ENCODE results near the gene SRGAP1. TPM values are rescaled to one million over a fixed set of nuclear protein-coding genes. Genes with fewer than 3 reads are reported as not detected.

Gene SRGAP1
- total and polyA plus RNA-seq, 9 of the 15 experiments (the other 6 are each of a cell fraction or from before 2014, with no cell fraction given) = 0.01 to 0.13 (median 0.04) TPM; not detected in 3

DNA sequence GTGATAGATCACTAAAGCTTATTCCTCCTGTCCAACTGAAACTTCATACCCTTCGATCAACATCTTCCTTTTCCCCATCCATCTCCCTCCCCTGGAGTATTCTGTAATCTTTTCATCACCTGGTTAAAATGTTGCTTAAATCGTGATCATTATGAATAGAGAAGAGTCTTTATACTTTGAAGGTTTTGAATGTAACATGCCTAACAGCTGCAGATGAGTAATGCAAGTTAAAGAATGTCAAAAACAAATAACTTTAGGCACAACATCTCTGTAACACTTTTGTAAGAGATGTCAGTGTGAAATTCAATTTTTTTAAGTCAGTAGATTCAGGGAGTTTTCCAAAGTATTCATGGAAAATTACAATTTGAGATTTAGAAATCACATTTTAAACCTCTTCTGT is 39.8 kb upstream of the SRGAP1 start (continued):
- TF ChIP-seq KDM5B (IDR thresholded peaks at IDR 0.05; ENCODE audit: insufficient replicate concordance, low read depth, low read length) (no peak), MTF1 (CRISPR knock-in tag; IDR thresholded peaks at IDR 0.05; ENCODE audit: borderline replicate concordance) (no peak), CCNT2 (IDR thresholded peaks at IDR 0.05; ENCODE audit: borderline replicate concordance, extremely low read depth, insufficient read length, low read depth, low read length) (no peak), ERF (CRISPR knock-in tag; IDR thresholded peaks at IDR 0.05) (no peak), NR2C2 (CRISPR knock-in tag; IDR thresholded peaks at IDR 0.05) (no peak), NR2C2 (tag; IDR thresholded peaks at IDR 0.05) (no peak), ELF4 (CRISPR knock-in tag; IDR thresholded peaks at IDR 0.05) (no peak), SETDB1 (IDR thresholded peaks at IDR 0.05; ENCODE audit: low read length) (no peak), MYNN (IDR thresholded peaks at IDR 0.05) (no peak), MYNN (CRISPR knock-in tag; IDR thresholded peaks at IDR 0.05) (no peak), NELFE (IDR thresholded peaks at IDR 0.05; ENCODE audit: insufficient read depth, insufficient read length) (no peak)

All from K562 (cell line).